Stimulated activated effector memory CD8-positive, alpha-beta T cell treated with anti-CD3 and anti-CD28 coated beads, Interleukin-12 subunit alpha, Interleukin-12 subunit beta, amount 100 ng/mL, for 72 hours (primary cell): ENCODE results near the gene TMEM79.

Experiments
- ATAC-seq: fragments of 150-1000 bp; cut with Tn5 transposase; 2 replicates; pipeline ENCODE4 v1.10.0; 2021
- DNase-seq, 2 donors: peaks; one replicate each; pipeline ENCODE4 v3.0.0; 2021 to 2022; ENCODE audit warnings: low spot score in 2 of 2
- H3K27ac Mint-ChIP-seq: one replicate; pipeline ENCODE4 v1.8.0; 2022; ENCODE audit warnings: mild to moderate bottlenecking, mixed read lengths
- H3K36me3 Mint-ChIP-seq: one replicate; pipeline ENCODE4 v1.8.0; 2022; ENCODE audit warnings: mild to moderate bottlenecking, mixed read lengths
- H3K4me1 Mint-ChIP-seq: one replicate; pipeline ENCODE4 v1.8.0; 2022; ENCODE audit warnings: mixed read lengths
- H3K4me3 Mint-ChIP-seq: one replicate; pipeline ENCODE4 v1.8.0; 2022; ENCODE audit warnings: mild to moderate bottlenecking, mixed read lengths
- H3K9me3 Mint-ChIP-seq: one replicate; pipeline ENCODE4 v1.8.0; 2022; ENCODE audit warnings: mixed read lengths

TMEM79 gene

GRCh38 chr1:156282479-156283222 lies 1.5 kb upstream of the TMEM79 start, which contains the start of gene SMG5:
SMG5 (minus strand) TSS chr1:156282825; CDS start chr1:156282680, 145 bp downstream.
- peaks cover 51% of the 10 kb centered on the region for H3K4me1 Mint-ChIP-seq
- H3K36me3 Mint-ChIP-seq, result peaks cover 65% of the 10 kb centered on the region
- DNase-seq (peak; percentile 91 to 96), ATAC-seq (peak; percentile 90)
- peak within 1 kb of the TSS; percentile 97 for H3K27ac Mint-ChIP-seq
- peak within 1 kb of the TSS; percentile 93 for H3K4me3 Mint-ChIP-seq
- no peaks in the 10 kb centered on the region for H3K9me3 Mint-ChIP-seq

- peaks cover 42% of the 10 kb centered on the region for H3K4me1 Mint-ChIP-seq
- DNase-seq (no peak), ATAC-seq (no peak)
- H3K4me3 Mint-ChIP-seq, result peak overlapping the region; percentile 93
- H3K9me3 Mint-ChIP-seq, result no peaks in the 10 kb centered on the region
- peaks cover 65% of the 10 kb centered on the region for H3K36me3 Mint-ChIP-seq
- H3K27ac Mint-ChIP-seq, result peak overlapping the region; percentile 97
Measured at GRCh38 chr1:156283521-156283920, 604 bp upstream of the TMEM79 start.

- Mint-ChIP-seq H3K9me3 (no peaks in the 10 kb centered on the region), H3K4me3 (no peak overlapping the region), H3K4me1 (peaks cover 39% of the 10 kb centered on the region), H3K36me3 (peaks cover 65% of the 10 kb centered on the region), H3K27ac (peak overlapping the region; percentile 13)
- no peak for DNase-seq
- ATAC-seq, result no peak
Measured at GRCh38 chr1:156284757-156285156, 632 bp downstream of the TMEM79 start.

GRCh38 chr1:156285437-156285836 lies 1.3 kb downstream of the TMEM79 start:
- Mint-ChIP-seq H3K4me1 (peaks cover 32% of the 10 kb centered on the region), H3K36me3 (peaks cover 62% of the 10 kb centered on the region), H3K27ac (no peak overlapping the region), H3K9me3 (no peaks in the 10 kb centered on the region), H3K4me3 (no peak overlapping the region)
- ATAC-seq, result no peak
- DNase-seq, result no peak

- Mint-ChIP-seq H3K9me3 (no peaks in the 10 kb centered on the region), H3K4me1 (peaks cover 26% of the 10 kb centered on the region), H3K4me3 (no peak overlapping the region), H3K36me3 (peaks cover 56% of the 10 kb centered on the region), H3K27ac (no peak overlapping the region)
- DNase-seq (no peak), ATAC-seq (no peak)
Measured at GRCh38 chr1:156286061-156286460, 1.9 kb downstream of the TMEM79 start.

- Mint-ChIP-seq H3K27ac (no peak overlapping the region), H3K36me3 (peaks cover 37% of the 10 kb centered on the region), H3K9me3 (no peaks in the 10 kb centered on the region), H3K4me3 (no peak overlapping the region), H3K4me1 (peaks cover 15% of the 10 kb centered on the region)
- no peak for ATAC-seq
- DNase-seq, result no peak
Measured at GRCh38 chr1:156289857-156290256, 5.7 kb downstream of the TMEM79 start.

- peaks cover 30% of the 10 kb centered on the region for H3K36me3 Mint-ChIP-seq
- peak; percentile 47 for ATAC-seq
- H3K4me1 Mint-ChIP-seq, result peaks cover 19% of the 10 kb centered on the region
- H3K4me3 Mint-ChIP-seq, result no peak overlapping the region
- H3K9me3 Mint-ChIP-seq, result no peaks in the 10 kb centered on the region
- DNase-seq, result no peak
- peak overlapping the region; percentile 78 for H3K27ac Mint-ChIP-seq
Measured at GRCh38 chr1:156291226-156292061, 7.3 kb downstream of the TMEM79 start.

GRCh38 chr1:156293098-156293434 lies 8.9 kb downstream of the TMEM79 start:
- Mint-ChIP-seq H3K4me1 (peaks cover 19% of the 10 kb centered on the region), H3K27ac (peak overlapping the region; percentile 78), H3K4me3 (no peak overlapping the region), H3K9me3 (no peaks in the 10 kb centered on the region), H3K36me3 (peaks cover 14% of the 10 kb centered on the region)
- DNase-seq (no peak), ATAC-seq (no peak)

GRCh38 chr1:156293895-156294294 lies 9.8 kb downstream of the TMEM79 start:
- ATAC-seq, result no peak

GRCh38 chr1:156295391-156295947 lies 11.3 kb downstream of the TMEM79 start, which contains the start of gene GLMP:
GLMP (minus strand) TSS chr1:156295679; CDS start chr1:156295645, 34 bp downstream.
- H3K9me3 Mint-ChIP-seq, result no peaks in the 10 kb centered on the region
- H3K36me3 Mint-ChIP-seq, result no peaks in the 10 kb centered on the region
- H3K4me3 Mint-ChIP-seq, result peak within 1 kb of the TSS; percentile 87
- peak within 1 kb of the TSS; percentile 91 for H3K27ac Mint-ChIP-seq
- peaks cover 19% of the 10 kb centered on the region for H3K4me1 Mint-ChIP-seq
- ATAC-seq (peak; percentile 85), DNase-seq (peak; percentile 29 to 68)

More at GRCh38 chr1:156293895-156294294, 9.8 kb downstream of the TMEM79 start:
- peaks cover 5% of the 10 kb centered on the region for H3K36me3 Mint-ChIP-seq
- no peak overlapping the region for H3K27ac Mint-ChIP-seq
- no peaks in the 10 kb centered on the region for H3K9me3 Mint-ChIP-seq
- H3K4me1 Mint-ChIP-seq, result peaks cover 19% of the 10 kb centered on the region
- DNase-seq, result no peak
- peak overlapping the region; percentile 87 for H3K4me3 Mint-ChIP-seq

- Mint-ChIP-seq H3K27ac (no peak within 1 kb of the TSS), H3K4me1 (peaks cover 14% of the 10 kb centered on the region), H3K36me3 (peaks cover 16% of the 10 kb centered on the region), H3K4me3 (no peak within 1 kb of the TSS), H3K9me3 (no peaks in the 10 kb centered on the region)
- DNase-seq (no peak), ATAC-seq (no peak)
Measured at GRCh38 chr1:156298852-156299357, 14.8 kb downstream of the TMEM79 start, which contains the start of gene VHLL. VHLL (minus strand) TSS chr1:156299307; CDS start chr1:156299189, 118 bp downstream.

- Mint-ChIP-seq H3K4me1 (no peaks in the 10 kb centered on the region), H3K36me3 (peaks cover 59% of the 10 kb centered on the region), H3K4me3 (no peak overlapping the region), H3K9me3 (no peaks in the 10 kb centered on the region), H3K27ac (no peak overlapping the region)
- DNase-seq (no peak), ATAC-seq (no peak)
Measured at GRCh38 chr1:156303241-156303640, 19.1 kb downstream of the TMEM79 start.

GRCh38 chr1:156305215-156305614 lies 21.1 kb downstream of the TMEM79 start:
- no peak for DNase-seq
- no peak overlapping the region for H3K4me3 Mint-ChIP-seq
- peaks cover 79% of the 10 kb centered on the region for H3K36me3 Mint-ChIP-seq
- H3K9me3 Mint-ChIP-seq, result no peaks in the 10 kb centered on the region
- H3K4me1 Mint-ChIP-seq, result no peaks in the 10 kb centered on the region
- ATAC-seq, result no peak
- H3K27ac Mint-ChIP-seq, result no peak overlapping the region

GRCh38 chr1:156308078-156308477 lies 24.0 kb downstream of the TMEM79 start:
- H3K36me3 Mint-ChIP-seq, result peaks cover 100% of the 10 kb centered on the region
- H3K27ac Mint-ChIP-seq, result peak overlapping the region; percentile 74

GRCh38 chr1:156310962-156311361 lies 26.8 kb downstream of the TMEM79 start:
- H3K9me3 Mint-ChIP-seq, result no peaks in the 10 kb centered on the region
- ATAC-seq, result no peak
- no peak for DNase-seq
- H3K27ac Mint-ChIP-seq, result peak overlapping the region; percentile 4
- no peak overlapping the region for H3K4me3 Mint-ChIP-seq
- no peaks in the 10 kb centered on the region for H3K4me1 Mint-ChIP-seq
- peaks cover 100% of the 10 kb centered on the region for H3K36me3 Mint-ChIP-seq

More at GRCh38 chr1:156308078-156308477, 24.0 kb downstream of the TMEM79 start:
- Mint-ChIP-seq H3K4me3 (no peak overlapping the region), H3K9me3 (no peaks in the 10 kb centered on the region), H3K4me1 (no peaks in the 10 kb centered on the region)
- ATAC-seq (no peak), DNase-seq (no peak)
